HepG2 (cell line): ENCODE results near the gene TIMM44. TPM values are rescaled to one million over a fixed set of nuclear protein-coding genes. Genes with fewer than 3 reads are reported as not detected.

Source experiments
- CEBPZ ChIP-seq: IDR thresholded peaks from 2 replicates; pipeline ENCODE4 v1.6.1; 2012; ENCODE audit warnings: low read length, improper control_type of control experiment
- ELF1 ChIP-seq: sonication (generic); formaldehyde crosslinking; IDR thresholded peaks from 2 replicates; pipeline ENCODE4 v1.4.0; 2020; ENCODE audit warnings: missing genetic modification reagents
- FOSL2 ChIP-seq: sonication (generic); formaldehyde crosslinking; IDR thresholded peaks from 2 replicates; pipeline ENCODE4 v1.4.0; 2020; ENCODE audit warnings: missing genetic modification reagents
- FOXO4 ChIP-seq: sonication (generic); formaldehyde crosslinking; conservative IDR thresholded peaks from 2 replicates; pipeline ENCODE4 v1.8.1; 2023; ENCODE audit warnings: missing genetic modification reagents
- HINFP ChIP-seq: sonication (generic); formaldehyde crosslinking; IDR thresholded peaks from 2 replicates; pipeline ENCODE4 v1.4.0; 2020; ENCODE audit warnings: low read depth, mild to moderate bottlenecking, missing genetic modification reagents
- JDP2 ChIP-seq: sonication (generic); formaldehyde crosslinking; IDR thresholded peaks from 2 replicates; pipeline ENCODE4 v1.8.1; 2022; ENCODE audit warnings: missing genetic modification reagents, borderline replicate concordance
- NFIB ChIP-seq: sonication (generic); formaldehyde crosslinking; IDR thresholded peaks from 2 replicates; pipeline ENCODE4 v1.9.0; 2021; ENCODE audit warnings: missing genetic modification reagents, mild to moderate bottlenecking, borderline replicate concordance
- PRDM4 ChIP-seq: sonication (generic); formaldehyde crosslinking; IDR thresholded peaks from 2 replicates; pipeline ENCODE4 v1.9.0; 2021; ENCODE audit warnings: missing genetic modification reagents, borderline replicate concordance
- PREB ChIP-seq: sonication (generic); formaldehyde crosslinking; IDR thresholded peaks from 2 replicates; pipeline ENCODE4 v1.4.0; 2020; ENCODE audit warnings: missing genetic modification reagents
- ZNF18 ChIP-seq: sonication (generic); formaldehyde crosslinking; IDR thresholded peaks from 2 replicates; pipeline ENCODE4 v1.8.0; 2022; ENCODE audit warnings: mild to moderate bottlenecking, missing genetic modification reagents; ENCODE audit not compliant: insufficient replicate concordance
- ZNF3 ChIP-seq: IDR thresholded peaks from 2 replicates; pipeline ENCODE4 v1.7.0; 2017; ENCODE audit warnings: inconsistent platforms
- ZNF510 ChIP-seq: sonication (generic); formaldehyde crosslinking; IDR thresholded peaks from 2 replicates; pipeline ENCODE4 v1.4.0; 2020; ENCODE audit warnings: low read depth, mild to moderate bottlenecking, missing genetic modification reagents
- ZNF639 ChIP-seq: conservative IDR thresholded peaks from 2 replicates; pipeline ENCODE4 v1.6.1; 2018; ENCODE audit warnings: missing genetic modification reagents
- ZNF7 ChIP-seq: IDR thresholded peaks from 2 replicates; pipeline ENCODE4 v1.6.1; 2016; ENCODE audit warnings: missing biosample characterization, missing genetic modification reagents
- ZNF776 ChIP-seq: sonication (generic); formaldehyde crosslinking; IDR thresholded peaks from 2 replicates; pipeline ENCODE4 v1.4.0; 2020; ENCODE audit warnings: mild to moderate bottlenecking, missing genetic modification reagents
- polyA plus RNA-seq, 8 experiments: library from polyadenylated mRNA; depleted of rRNA in 3 of 8; stranded (reverse) in 7 of 8; unstranded in 1 of 8; fragments of >200 nt; fragmentation: Illumina TruSeq in 4 of 8; extraction: Trizol in 4 of 8; gene quantifications; 2 replicates each; pipeline versions ENCODE4 v1.2.1 to v1.2.3, GENCODE V29; 2011 to 2016; ENCODE audit warnings: low read depth in 4 of 8, missing spikeins in 1 of 8, mixed read lengths in 1 of 8; ENCODE audit not compliant: insufficient read depth in 1 of 8
- total RNA-seq, 5 experiments: library from RNA; depleted of rRNA; stranded (reverse); fragments of >200 nt; fragmentation: Illumina TruSeq; extraction: Trizol; gene quantifications; 2 replicates each; pipeline ENCODE4 v1.2.3, GENCODE V29; 2016; ENCODE audit warnings: low read depth in 1 of 5

Gene TIMM44
- total and polyA plus RNA-seq, 2 of the 13 experiments (the other 11 are each of a cell fraction or from before 2014, with no cell fraction given) = 42.9 to 72.6 TPM

- TF ChIP-seq FOXO4 = no peak
- TF ChIP-seq FOSL2 (CRISPR knock-in tag) = 0 out of 2 replicates have a peak, but pooled peaks have one; percentile 26
- no peak for TF ChIP-seq CEBPZ
- no peak for TF ChIP-seq ZNF3 (CRISPR knock-in tag)
- TF ChIP-seq ZNF510 (CRISPR knock-in tag) = no peak
- TF ChIP-seq ZNF7 (CRISPR knock-in tag) = no peak
- TF ChIP-seq NFIB (CRISPR knock-in tag) = no peak
- TF ChIP-seq ZNF18 (CRISPR knock-in tag) = no peak
- TF ChIP-seq ELF1 (CRISPR knock-in tag) = no peak
- TF ChIP-seq ZNF639 = no peak; the same call in 1 of the 2 replicates
- peak; percentile 84 for TF ChIP-seq ZNF776 (CRISPR knock-in tag)
- no peak; the same call in 1 of the 2 replicates for TF ChIP-seq JDP2 (CRISPR knock-in tag)
- TF ChIP-seq PRDM4 (CRISPR knock-in tag) = no peak
- TF ChIP-seq HINFP (CRISPR knock-in tag) = no peak
- 0 out of 2 replicates have a peak, but pooled peaks have one; percentile 36 for TF ChIP-seq PREB (CRISPR knock-in tag)
These were observed 18.2 kb downstream of the TIMM44 start (continued) for GRCh38 chr19:7925171-7925851.
